ENCODE data around the gene ZBTB7C.

Gene ZBTB7C

DNA sequence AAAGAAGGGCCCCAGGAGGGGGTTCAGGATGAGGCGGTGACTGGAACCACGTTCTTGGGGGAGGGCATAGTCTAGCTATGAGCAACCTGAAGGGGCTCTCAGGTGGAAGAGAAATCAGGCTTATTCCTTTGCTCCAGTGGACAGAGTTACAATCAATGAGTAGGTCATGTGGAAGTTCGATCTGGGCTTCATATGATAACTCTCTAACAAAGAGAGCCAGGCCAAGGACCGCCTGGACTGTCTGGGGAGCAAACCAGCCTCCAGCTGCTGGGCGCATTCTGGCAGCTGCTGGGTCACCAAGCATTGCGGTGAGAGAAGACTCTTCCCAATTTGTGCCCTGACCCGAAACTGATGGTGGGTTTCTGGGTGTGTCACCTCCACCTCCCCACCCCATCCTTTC, 298.4 kb downstream of the ZBTB7C start:
- DNase-seq: no peak

- DNase-seq: no peak
These were observed 299.2 kb downstream of the ZBTB7C start for GRCh38 chr18:48109961-48110493.

GRCh38 chr18:48108136-48108535, 301.0 kb downstream of the ZBTB7C start:
- no peak for DNase-seq

DNA sequence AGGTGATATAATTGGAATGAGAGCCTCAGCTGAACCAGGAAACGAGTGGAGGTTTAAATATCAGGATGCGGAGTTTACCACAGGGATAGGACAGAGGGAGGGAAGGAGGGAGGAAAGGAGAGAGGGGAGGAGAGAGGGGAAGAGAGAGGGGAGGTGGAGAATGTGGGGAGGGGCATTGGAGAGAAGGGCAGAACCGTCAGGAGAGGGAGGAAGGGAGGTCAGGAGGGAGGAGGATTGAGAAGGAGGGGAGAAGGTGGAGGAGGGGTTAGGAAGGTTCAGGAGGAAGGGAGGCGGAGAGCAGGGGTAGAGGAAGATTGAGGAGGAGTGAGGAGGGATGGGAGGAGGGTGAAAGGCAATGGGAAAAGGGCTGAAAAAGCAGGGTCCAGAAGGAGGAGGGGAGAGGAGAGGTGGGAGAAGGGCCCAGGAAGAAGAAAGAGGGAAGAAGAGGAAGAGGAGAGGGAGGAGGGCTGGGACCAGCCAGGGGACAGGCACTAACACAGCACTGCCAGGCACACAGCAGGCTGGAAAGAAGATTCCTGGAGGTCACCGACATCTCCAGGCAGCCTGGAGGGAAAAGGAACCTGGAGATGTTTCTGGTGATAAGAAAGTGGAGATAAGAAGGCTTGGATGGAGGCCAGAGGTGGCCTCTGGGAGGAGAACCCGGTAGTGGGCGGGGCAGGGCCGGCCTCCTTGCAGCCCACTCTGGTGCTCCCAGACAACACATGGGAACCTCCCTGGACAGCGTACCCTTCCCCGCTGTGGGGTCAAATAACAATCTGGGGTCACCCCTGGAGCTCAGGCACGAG, 302.0 kb downstream of the ZBTB7C start:
- no peak for DNase-seq

- no peak for DNase-seq
These were observed 302.7 kb downstream of the ZBTB7C start for GRCh38 chr18:48106498-48106897.

GRCh38 chr18:48105317-48105716, 303.9 kb downstream of the ZBTB7C start:
- no peak for DNase-seq

DNA sequence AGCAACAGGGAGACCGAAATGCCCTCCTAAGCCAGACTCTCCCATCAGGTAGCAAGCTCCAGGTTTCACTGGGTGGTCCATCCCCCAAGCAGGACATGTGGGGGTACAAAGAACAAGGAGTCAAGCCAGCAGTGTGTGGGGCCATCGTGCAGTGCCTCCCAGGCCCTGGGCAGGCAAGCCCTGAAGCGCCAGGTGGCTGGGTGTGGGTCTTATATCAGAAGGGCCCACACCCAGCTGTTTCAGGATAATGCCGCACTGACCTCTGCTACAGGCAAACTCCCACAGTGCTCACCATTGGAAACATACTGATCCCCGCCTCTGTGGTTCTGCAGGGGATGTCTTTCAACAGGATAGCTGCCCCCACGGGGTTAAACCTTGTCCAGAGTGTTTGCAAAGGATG, 304.5 kb downstream of the ZBTB7C start:
- DNase-seq: no peak

GRCh38 chr18:48100651-48101165, 308.5 kb downstream of the ZBTB7C start:
- DNase-seq: no peak

- DNase-seq: no peak
These were observed 309.0 kb downstream of the ZBTB7C start for GRCh38 chr18:48100165-48100575.

GRCh38 chr18:48099481-48100164, 309.6 kb downstream of the ZBTB7C start:
- DNase-seq: no peak

DNA sequence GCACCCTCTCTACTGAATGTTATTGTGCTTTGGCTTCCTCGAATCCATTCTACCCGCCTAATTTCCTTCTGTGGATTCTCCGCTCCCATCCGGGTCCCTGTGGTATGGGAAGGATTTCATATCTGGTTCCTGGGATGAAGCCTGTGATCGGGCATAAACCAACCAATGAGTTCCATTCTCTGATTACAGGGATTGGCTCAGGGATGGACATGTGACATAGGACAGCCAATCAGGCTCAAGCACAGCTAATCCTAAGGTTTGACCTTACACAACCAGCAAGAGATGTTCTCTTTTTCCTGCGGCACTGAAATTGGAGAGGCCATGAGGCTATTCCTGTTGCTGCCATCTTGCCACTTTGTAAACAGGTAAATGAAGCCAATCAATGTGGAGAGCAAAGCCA, 310.6 kb downstream of the ZBTB7C start:
- no peak for DNase-seq

DNA sequence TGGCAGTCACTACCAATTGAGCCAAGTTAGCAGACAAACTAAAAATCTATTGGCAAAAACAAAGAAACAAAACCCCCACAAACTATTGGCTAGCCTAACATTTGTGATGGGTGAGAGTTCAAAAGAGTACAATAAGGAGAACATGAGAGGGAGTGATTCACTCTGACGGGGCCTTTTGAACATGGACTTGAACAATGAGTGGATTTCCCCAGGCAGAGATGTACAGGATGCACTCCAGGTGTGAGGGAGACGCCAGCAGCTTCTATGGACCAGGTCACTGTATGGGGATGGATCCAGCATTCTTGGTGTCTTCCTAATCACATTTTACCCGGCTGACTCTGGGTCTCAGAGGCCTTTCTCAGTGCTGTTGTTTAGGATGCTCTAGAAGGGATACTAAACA, 311.2 kb downstream of the ZBTB7C start:
- no peak for DNase-seq

DNA sequence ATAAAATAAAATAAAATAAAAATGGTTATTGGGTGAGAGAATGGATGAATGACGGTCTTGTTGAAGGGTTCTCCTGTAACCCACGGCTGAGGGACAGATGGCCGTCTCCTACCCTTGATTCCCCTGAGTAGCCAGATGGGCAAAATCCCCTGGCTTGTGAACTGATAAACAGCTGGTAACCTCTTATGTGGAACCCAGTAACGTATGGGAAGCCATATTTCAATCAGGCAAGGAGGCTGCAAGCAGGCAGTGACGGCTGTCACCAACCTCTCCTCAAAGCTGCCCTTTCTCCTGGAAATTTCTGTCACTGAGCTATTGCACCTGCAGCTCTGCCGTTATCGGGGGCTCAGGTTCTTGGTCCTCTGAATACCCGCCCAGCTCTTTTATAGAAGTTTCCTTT, 313.5 kb downstream of the ZBTB7C start:
- DNase-seq: no peak

- DNase-seq: no peak
These were observed 316.1 kb downstream of the ZBTB7C start for GRCh38 chr18:48093104-48093503.

GRCh38 chr18:48091869-48092497, 317.2 kb downstream of the ZBTB7C start:
- no peak for DNase-seq

- no peak for DNase-seq
These were observed 318.5 kb downstream of the ZBTB7C start for GRCh38 chr18:48090702-48091101.

GRCh38 chr18:48090021-48090420, 319.2 kb downstream of the ZBTB7C start:
- DNase-seq: no peak

DNA sequence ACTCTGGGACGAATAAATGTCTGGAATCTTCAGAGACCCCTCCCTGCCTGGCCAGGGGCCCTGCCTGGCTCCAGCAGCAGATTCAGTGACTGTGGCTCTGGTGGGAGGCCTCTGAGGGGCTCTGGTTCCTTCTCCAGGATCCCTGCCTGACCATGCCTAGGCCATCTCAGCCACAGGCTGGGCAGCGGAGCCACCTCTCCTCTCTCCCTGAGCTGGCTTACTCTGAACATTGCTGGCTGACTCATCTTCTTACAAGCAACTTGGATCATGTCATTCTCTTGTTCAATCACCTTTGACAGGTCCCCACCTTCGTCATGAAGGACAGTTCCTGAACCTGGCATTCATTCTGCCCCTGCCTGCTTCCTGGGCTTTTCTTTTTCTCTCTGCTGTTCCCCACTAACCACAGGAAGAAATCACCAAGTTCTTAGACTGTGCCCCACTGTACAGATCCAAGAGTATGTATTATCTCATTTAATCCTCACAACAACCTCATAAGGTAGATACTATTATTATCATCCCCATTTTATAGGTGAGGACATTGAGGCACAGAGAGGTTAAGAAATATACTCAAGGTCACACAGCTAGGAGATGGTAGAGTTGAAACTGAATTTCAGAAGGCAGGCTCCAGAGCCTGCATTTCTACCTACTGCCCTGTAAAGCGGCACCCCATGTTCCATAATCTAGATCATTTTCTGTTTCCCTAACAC, 323.2 kb downstream of the ZBTB7C start:
- DNase-seq: no peak

DNA sequence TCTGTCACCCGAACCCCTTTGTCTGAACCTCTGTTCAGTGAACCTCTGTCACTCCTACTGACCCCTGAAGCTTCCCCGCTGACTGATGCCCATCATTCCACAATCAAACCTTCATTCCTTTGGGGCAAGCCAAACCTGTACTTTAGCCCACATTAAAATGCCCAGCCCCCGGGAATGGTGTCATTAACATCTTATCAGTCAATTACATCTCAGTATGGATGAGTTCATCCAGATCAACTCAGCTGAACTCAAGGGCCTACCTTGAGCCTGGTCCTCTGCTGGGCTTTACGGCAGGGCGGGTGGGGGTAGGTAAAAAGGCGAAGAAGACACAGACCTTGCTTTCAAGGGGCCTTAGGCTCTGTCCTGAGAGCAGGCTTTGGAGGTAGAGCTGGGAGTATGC, 324.3 kb downstream of the ZBTB7C start:
- DNase-seq: no peak

GRCh38 chr18:48084041-48084757, 325.0 kb downstream of the ZBTB7C start:
- DNase-seq: no peak

GRCh38 chr18:48080546-48080945, 328.6 kb downstream of the ZBTB7C start:
- DNase-seq: no peak

DNA sequence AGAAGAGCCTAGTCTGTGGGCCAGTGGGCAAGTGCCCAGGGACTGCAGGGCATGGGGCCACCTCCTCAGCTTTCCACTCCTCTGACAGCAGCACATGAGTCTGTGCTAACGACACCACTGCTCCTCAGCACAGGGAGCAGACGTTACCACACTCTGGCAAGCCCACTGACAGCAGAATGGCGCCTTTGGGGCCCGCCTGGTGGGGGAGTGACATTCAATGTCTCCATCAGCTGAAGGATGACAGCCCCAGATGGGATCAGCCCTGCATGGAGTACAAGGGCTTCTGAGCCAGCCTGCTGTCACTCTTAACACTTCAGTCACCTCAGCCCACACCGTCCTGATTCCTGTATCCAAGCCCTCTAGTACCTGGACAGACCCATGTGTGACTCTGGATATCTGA, 329.3 kb downstream of the ZBTB7C start:
- no peak for DNase-seq

Data from T-helper 9 cell (primary cell).